HepG2 (cell line): Measurements from ENCODE around the gene ARHGAP25.

Source experiments
- EP300 ChIP-seq, 3 experiments: sonication (generic) in 1 of 3; formaldehyde crosslinking in 1 of 3; IDR thresholded peaks; 2 replicates each; pipeline versions ENCODE4 v1.5.1 to v1.6.1; 2011 to 2020; ENCODE audit warnings: low read depth in 2 of 3, low read length in 2 of 3, borderline replicate concordance in 1 of 3, improper control_type of control experiment in 1 of 3, mild to moderate bottlenecking in 1 of 3, missing genetic modification reagents in 1 of 3, moderate library complexity in 1 of 3
- EZH2 ChIP-seq: conservative IDR thresholded peaks from 2 replicates; pipeline ENCODE4 v1.6.1; 2012; ENCODE audit warnings: mild to moderate bottlenecking, low read depth, low read length, moderate library complexity
- FIP1L1 ChIP-seq: fragments of 200-400 bp; formaldehyde crosslinking; IDR thresholded peaks from 2 replicates; pipeline ENCODE4 v1.6.1; 2018; ENCODE audit warnings: low read depth, mild to moderate bottlenecking, low read length, moderate library complexity, borderline replicate concordance; ENCODE audit not compliant: insufficient read depth
- HNF4A ChIP-seq: sonication (generic); formaldehyde crosslinking; IDR thresholded peaks from 2 replicates; pipeline ENCODE4 v1.4.0; 2020; ENCODE audit warnings: missing genetic modification reagents
- MXI1 ChIP-seq: IDR thresholded peaks from 3 replicates; pipeline ENCODE4 v1.6.1; 2012; ENCODE audit warnings: low read depth, low read length, inconsistent platforms, borderline replicate concordance
- SMARCE1 ChIP-seq: fragments of 450-650 bp; IDR thresholded peaks from 2 replicates; pipeline ENCODE4 v1.6.1; 2017; ENCODE audit warnings: borderline replicate concordance
- ZBTB20 ChIP-seq: sonication (generic); formaldehyde crosslinking; IDR thresholded peaks from 2 replicates; pipeline ENCODE4 v1.8.1; 2023; ENCODE audit warnings: missing genetic modification reagents, low read depth, mild to moderate bottlenecking, borderline replicate concordance
- TF ChIP-seq, protein P1 (sequence below): sonication (generic); formaldehyde crosslinking; IDR thresholded peaks from 2 replicates; pipeline ENCODE4 v1.4.0; 2020; ENCODE audit warnings: missing genetic modification reagents, borderline replicate concordance

DNA sequence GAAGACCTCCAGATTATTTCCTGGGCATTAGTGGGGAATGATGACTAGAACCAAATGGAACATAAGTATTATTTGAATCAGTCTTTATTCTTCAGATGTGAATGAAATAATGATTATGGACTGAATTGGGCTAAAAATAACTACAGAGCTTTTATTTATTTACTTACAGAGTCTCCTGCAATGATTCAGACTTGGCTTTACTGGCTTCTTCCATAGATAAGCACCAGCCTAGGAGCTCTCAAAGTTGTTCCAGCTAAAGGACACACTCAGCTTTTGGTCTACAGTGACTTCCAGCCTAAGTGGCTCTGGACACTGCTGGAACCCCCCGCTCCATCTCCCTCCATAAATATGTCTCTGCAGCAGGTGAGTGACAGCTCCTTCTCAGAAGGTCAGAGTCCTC is 24.3 kb upstream of the ARHGAP25 start:
- TF ChIP-seq FIP1L1 (no peak), EP300 (IDR thresholded peaks at IDR 0.05; ENCODE audit: low read depth in 2 of 2, low read length in 2 of 2) (no peak), EP300 (CRISPR knock-in tag; IDR thresholded peaks at IDR 0.05; ENCODE audit: borderline replicate concordance) (no peak), MXI1 (no peak), SMARCE1 (no peak), EZH2 (no peak), ZBTB20 (CRISPR knock-in tag) (no peak), HNF4A (CRISPR knock-in tag) (no peak)
- TF ChIP-seq, protein P1, sequence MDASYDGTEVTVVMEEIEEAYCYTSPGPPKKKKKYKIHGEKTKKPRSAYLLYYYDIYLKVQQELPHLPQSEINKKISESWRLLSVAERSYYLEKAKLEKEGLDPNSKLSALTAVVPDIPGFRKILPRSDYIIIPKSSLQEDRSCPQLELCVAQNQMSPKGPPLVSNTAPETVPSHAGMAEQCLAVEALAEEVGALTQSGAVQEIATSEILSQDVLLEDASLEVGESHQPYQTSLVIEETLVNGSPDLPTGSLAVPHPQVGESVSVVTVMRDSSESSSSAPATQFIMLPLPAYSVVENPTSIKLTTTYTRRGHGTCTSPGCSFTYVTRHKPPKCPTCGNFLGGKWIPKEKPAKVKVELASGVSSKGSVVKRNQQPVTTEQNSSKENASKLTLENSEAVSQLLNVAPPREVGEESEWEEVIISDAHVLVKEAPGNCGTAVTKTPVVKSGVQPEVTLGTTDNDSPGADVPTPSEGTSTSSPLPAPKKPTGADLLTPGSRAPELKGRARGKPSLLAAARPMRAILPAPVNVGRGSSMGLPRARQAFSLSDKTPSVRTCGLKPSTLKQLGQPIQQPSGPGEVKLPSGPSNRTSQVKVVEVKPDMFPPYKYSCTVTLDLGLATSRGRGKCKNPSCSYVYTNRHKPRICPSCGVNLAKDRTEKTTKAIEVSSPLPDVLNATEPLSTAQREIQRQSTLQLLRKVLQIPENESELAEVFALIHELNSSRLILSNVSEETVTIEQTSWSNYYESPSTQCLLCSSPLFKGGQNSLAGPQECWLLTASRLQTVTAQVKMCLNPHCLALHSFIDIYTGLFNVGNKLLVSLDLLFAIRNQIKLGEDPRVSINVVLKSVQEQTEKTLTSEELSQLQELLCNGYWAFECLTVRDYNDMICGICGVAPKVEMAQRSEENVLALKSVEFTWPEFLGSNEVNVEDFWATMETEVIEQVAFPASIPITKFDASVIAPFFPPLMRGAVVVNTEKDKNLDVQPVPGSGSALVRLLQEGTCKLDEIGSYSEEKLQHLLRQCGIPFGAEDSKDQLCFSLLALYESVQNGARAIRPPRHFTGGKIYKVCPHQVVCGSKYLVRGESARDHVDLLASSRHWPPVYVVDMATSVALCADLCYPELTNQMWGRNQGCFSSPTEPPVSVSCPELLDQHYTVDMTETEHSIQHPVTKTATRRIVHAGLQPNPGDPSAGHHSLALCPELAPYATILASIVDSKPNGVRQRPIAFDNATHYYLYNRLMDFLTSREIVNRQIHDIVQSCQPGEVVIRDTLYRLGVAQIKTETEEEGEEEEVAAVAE, result no peak
